ENCODE results near the gene AKAP9.
"Not testable (repeated sequence)": the region's sequence is repeated elsewhere in the genome, so short reads cannot be mapped to it uniquely, and the experiment has no call there.

Gene AKAP9

GRCh38 chr7:91940572-91941341 is at the start of gene AKAP9:
Gene AKAP9, plus strand, starts transcription at chr7:91940862. Its CDS starts 238 bp downstream, at chr7:91941100.
- DNase-seq: peak; percentile 73

- no peak for DNase-seq
Observed at GRCh38 chr7:91892099-91892705, 48.5 kb upstream of the AKAP9 start.

- DNase-seq: peak; percentile 47
Observed at GRCh38 chr7:91892821-91893340, 47.8 kb upstream of the AKAP9 start.

- DNase-seq: not testable (repeated sequence)
Observed at GRCh38 chr7:91893699-91894098, 47.0 kb upstream of the AKAP9 start.

- DNase-seq: no peak
Observed at GRCh38 chr7:91894781-91895480, 45.7 kb upstream of the AKAP9 start.

- no peak for DNase-seq
Observed at GRCh38 chr7:91898240-91898992, 42.2 kb upstream of the AKAP9 start.

- no peak for DNase-seq
Observed at GRCh38 chr7:91899563-91899962, 41.1 kb upstream of the AKAP9 start.

GRCh38 chr7:91910171-91910570 is 30.5 kb upstream of the AKAP9 start:
- no peak for DNase-seq

- DNase-seq: no peak
Observed at GRCh38 chr7:91911121-91911520, 29.5 kb upstream of the AKAP9 start.

GRCh38 chr7:91912494-91912893 is 28.2 kb upstream of the AKAP9 start:
- peak; percentile 48 for DNase-seq

GRCh38 chr7:91913612-91914011 is 27.1 kb upstream of the AKAP9 start:
- DNase-seq: peak; percentile 73

- DNase-seq: peak; percentile 50
Observed at GRCh38 chr7:91915401-91916050, 25.1 kb upstream of the AKAP9 start.

GRCh38 chr7:91916051-91916440 is 24.6 kb upstream of the AKAP9 start:
- DNase-seq: peak; percentile 24

GRCh38 chr7:91918356-91918755 is 22.3 kb upstream of the AKAP9 start:
- no peak for DNase-seq

- no peak for DNase-seq
Observed at GRCh38 chr7:91922857-91923256, 17.8 kb upstream of the AKAP9 start.

- DNase-seq: no peak
Observed at GRCh38 chr7:91927912-91928311, 12.8 kb upstream of the AKAP9 start.

- no peak for DNase-seq
Observed at GRCh38 chr7:91929463-91929862, 11.2 kb upstream of the AKAP9 start.

- no peak for DNase-seq
Observed at GRCh38 chr7:91940171-91940570, 491 bp upstream of the AKAP9 start.

GRCh38 chr7:91941450-91941849 is 788 bp downstream of the AKAP9 start:
- DNase-seq: no peak

- DNase-seq: no peak
Observed at GRCh38 chr7:91942312-91942711, 1.6 kb downstream of the AKAP9 start.

- DNase-seq: not testable (repeated sequence)
Observed at GRCh38 chr7:91944970-91945369, 4.3 kb downstream of the AKAP9 start.

- peak; percentile 16 for DNase-seq
Observed at GRCh38 chr7:91945476-91945875, 4.8 kb downstream of the AKAP9 start.

All from fibroblast of upper back skin (primary cell).